AG08396 (cell line): ENCODE results near the gene PHKB.
"Not testable (repeated sequence)": the region's sequence is repeated elsewhere in the genome, so short reads cannot be mapped to it uniquely, and the experiment has no call there.

Experiments used
- DNase-seq: peaks from one replicate; pipeline ENCODE4 v3.0.0; 2012; ENCODE audit warnings: low spot score, mixed read lengths

PHKB gene

DNA sequence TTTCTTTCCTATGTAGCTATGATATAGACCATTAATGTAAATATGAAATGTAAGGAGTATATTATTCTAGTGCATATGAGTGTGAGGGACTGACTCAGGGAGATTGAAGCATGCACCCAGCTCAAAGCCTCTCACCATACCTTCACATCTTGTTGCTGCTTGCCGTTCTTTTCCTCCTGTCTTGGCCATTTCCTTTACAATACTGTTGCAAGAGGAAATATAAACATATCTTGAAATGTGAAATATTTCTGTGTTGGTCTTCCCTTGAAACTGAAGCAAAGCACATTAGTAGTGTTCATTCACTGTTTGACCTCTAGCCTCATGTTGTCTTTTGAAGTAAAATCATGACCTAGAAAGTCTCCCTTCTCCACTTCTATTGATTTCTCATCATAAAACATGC is 46.6 kb downstream of the PHKB start:
- DNase-seq: no peak

DNA sequence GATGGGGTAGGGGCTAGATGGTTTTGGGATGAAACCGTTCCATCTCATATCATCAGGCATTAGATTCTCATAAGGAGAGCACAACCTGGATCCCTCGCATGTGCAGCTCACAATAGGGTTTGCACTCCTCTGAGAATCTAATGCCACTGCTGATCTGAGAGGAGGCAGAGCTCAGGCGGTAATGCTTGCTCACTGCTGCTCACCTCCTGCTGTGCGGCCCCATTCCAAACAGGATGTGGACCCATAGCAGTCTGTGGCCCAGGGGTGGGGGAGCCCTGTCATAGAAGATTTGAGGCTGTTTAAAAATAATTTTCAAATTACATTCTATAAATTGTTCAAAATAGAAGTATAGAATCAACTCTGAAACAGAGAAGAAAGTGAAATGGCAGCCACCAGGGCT is 50.8 kb downstream of the PHKB start:
- no peak for DNase-seq

DNA sequence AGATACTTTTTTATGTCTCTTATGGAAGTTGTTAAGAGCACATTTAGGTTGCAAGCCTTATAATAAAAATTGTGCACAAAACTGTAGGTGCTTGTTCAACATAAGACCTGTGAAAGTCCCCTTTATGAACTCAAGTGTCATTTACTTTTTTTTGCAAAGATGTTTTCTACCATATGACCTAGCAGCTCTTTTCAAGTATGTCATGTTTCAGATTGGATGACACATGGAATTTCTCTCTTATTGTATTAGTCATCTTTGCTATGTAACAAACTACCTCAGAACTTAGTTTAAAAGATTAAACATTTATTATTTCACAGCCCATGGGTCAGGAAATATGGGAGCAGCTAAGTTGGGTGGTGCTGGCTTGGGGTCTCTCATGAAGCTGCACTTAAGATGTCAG is 57.9 kb downstream of the PHKB start:
- peak; percentile 16 for DNase-seq

DNA sequence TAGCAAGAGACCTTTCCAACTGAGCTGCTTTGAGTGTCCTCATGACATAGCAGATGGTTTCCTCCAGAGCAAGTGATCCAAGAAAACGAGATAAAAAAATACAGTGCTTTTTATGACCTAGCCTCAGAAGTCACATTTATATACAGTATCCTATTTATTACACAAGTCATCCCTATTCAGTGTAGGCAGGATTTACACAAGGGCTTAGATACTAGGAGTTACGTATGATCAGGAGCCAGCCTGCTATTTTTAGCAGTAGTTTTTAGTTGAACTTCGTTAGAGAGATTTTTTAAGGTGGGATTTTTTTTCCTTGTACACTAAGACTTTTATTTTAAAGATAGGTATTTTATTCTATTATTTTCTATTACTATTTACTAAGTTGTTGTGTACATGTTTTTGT is 58.4 kb downstream of the PHKB start:
- DNase-seq: no peak

DNA sequence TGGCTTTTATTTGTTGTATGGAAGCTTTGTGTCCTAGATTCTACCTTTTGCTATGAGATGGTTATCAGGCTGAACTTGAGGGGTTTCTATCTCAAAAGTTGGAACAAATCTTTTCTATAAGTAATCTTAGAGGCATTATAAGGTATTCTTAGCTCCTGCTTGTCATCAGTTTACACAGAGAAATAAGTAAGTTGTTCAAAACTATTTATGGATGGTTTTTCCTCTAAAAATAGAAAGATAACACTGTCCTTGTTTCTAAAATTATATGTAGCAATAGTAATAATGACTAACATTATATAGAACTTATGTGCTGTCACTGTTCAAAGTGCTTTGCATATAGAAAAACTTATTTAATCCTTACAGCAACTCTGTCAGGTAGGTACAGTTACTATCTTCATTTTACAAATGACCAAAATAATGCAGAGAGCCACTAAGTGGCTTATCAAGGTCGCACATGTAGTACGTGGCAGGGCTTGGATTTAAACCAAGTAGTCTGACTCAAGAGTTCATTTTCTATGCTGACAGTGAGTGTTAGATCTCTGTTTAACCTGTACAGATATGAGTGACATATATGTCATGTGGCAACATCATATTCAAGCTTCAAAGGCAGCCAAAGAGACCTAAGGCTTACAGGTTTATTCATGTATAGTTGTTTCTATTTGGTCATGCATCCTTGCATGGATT is 59.0 kb downstream of the PHKB start:
- no peak for DNase-seq

DNA sequence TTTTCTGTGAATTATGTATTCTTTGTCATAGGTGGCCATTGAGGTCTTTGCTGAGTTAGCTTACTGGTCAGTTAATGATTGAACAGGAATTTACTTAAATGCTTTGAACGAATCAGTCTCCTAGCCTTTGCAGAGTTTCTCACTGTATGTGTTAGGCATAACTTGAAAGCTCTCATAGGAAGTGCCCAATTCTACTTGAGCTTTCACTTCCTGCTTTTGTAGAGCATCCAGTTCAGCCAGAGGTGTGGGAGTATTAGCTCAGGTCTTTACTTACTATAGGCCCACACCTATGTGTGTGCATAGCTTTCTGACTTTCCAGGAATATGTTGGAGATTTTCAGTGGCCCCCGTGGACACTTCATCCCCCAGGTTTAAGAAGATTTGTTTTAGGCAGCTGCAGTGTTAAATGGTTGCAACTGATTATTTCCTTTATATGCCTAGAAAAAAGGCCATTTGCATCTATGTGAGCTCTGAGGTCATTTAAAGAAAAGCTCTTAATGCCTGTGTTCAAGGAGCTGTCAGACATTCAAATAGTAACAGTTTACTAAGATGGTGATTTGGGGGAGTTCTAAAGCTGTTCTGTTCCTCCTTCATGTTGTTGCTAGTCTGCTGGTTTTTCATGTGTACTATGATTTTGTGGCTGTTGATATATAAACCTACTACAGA is 62.3 kb downstream of the PHKB start:
- DNase-seq: no peak

DNA sequence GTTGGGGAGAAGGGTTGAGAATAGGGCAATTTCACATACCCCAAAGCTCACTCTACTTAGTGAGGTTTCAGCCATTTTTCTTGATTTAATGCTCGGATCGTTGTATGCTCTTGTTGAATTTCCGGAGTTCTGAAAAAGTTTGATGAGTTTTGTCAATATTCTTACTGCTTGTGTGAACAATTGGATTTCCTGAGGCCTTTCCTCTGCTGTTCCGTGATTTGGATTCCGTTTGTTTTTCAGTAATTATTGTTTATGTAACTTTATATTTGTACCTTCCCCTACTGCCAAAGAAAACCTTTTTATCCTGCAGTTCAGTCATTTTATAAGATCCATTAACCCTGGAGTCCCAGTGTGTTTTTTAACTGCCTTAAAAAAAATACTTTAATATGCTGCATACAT is 62.9 kb downstream of the PHKB start:
- DNase-seq: no peak

DNA sequence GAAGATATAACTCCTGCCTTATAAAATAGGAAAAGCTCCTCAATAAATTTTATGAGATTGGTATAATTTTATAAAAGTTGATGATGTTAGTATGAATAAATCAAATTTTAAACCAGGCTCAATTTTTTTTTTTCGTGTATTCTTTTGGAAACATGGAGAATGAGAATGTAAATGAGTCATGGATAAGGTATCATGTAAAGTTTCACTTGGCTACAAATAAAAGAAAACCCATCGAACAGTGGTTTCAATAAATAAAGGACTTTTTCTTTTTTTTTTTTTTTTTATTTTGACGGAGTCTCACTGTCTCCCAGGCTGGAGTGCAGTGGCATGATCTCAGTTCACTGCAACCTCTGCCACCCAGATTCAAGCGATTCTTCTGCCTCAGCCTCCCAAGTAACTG is 67.3 kb downstream of the PHKB start:
- no peak for DNase-seq

DNA sequence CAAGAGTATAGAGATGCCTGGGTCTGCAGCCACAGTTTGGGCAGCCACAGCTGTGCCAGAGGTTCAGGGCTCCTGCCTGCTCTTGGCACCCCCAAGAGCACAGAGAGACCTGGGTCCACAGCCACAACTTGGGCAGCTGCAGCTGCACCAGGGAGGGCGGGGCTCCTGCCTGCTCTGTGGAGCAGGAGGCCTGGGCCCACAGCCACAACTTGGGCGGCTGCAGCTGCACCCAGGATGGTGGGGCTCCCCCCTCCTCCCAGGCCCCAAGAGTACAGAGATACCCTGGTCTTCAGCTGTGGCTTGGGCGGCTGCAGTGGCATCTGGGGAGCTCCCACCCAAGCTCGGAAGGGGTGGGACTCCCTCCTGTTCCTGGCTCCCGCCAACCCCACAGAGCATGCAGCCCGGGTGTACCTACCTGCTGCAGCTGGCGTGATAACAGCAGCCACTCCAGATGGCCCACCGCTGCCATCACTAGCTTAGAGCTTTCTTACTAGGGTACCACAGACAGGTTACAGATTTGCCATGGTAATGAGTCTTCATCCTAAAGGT is 72.7 kb downstream of the PHKB start:
- no peak for DNase-seq

DNA sequence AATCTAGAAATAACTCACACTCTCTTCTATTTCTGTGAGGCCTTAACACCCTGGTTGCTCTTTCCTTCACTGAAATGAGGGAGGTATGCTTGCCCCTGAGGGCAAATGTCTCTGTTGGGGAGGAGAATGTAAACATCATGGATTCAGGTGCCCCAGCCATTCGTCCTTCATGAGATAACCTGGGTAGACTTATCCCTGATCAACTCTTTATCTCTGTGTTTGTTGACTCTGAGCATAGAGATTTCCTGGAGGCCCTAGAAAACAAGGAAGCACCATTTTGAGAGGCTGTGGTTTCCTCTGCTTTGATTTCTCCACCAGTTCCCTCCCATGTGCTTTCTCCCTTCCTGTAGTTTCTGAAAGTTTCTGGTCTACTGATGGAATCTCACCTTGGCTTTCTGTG is 77.3 kb downstream of the PHKB start:
- DNase-seq: no peak

DNA sequence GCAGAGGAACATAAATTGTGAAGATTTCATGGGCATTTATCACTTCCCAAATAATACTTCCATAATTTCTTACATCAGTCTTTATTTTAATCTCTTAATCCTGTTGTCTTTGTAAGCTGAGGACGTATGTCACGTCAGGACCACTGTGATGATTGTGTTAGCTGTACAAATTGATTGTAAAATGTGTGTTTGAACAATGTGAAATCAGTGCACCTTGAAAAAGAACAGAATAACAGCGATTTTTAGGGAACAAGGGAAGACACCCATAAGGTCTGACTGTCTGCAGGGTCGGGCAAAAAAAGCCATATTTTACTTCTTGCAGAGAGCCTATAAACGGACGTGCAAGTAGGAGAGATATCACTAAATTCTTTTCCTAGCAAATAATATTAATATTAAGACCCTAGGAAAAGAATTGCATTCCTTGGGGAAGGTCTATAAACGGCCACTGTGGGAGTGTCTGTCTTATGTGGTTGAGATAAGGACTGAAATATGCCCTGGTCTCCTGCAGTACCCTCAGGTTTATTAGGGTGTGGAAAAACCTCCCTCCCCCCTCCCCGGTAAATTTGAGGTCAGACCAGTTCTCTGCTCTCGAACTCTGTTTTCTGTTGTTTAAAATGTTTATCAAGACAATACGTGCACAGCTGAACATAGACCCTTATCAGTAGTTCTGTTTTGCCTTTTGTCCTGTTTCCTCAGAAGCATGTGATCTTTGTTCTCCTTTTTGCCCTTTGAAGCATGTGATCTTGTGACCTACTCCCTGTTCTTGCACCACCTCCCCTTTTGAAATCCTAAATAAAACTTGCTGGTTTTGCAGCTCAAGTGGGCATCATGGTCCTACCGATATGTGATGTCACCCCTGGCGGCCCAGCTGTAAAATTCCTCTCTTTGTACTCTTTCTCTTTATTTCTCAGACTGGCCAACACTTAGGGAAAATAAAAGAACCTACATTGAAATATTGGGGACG is 78.9 kb downstream of the PHKB start:
- not testable (repeated sequence) for DNase-seq

DNA sequence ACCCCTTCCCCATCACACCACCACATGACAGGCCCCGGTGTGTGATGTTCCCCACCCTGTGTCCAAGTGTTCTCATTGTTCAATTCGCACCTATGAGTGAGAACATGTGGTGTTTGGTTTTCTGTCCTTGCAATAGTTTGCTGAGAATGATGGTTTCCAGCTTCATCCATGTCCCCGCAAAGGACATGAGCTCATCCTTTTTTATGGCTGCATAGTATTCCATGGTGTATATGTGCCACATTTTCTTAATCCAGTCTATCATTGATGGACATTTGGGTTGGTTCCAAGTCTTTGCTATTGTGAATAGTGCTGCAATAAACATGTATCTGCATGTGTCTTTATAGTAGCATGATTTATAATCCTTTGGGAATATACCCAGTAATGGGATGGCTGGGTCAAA is 80.0 kb downstream of the PHKB start:
- DNase-seq: not testable (repeated sequence)

DNA sequence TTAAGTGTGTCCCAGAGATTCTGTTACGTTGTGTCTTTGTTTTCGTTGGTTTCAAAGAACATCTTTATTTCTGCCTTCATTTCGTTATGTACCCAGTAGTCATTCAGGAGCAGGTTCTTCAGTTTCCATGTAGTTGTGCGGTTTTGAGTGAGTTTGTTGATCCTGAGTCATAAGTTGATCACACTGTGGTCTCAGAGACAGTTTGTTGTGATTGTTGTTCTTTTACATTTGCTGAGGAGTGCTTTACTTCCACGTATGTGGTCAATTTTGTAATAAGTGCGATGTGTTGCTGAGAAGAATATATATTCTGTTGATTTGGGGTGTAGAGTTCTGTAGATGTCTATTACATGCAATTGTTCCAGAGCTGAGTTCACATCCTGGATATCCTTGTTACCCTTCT is 83.1 kb downstream of the PHKB start:
- DNase-seq: not testable (repeated sequence)

DNA sequence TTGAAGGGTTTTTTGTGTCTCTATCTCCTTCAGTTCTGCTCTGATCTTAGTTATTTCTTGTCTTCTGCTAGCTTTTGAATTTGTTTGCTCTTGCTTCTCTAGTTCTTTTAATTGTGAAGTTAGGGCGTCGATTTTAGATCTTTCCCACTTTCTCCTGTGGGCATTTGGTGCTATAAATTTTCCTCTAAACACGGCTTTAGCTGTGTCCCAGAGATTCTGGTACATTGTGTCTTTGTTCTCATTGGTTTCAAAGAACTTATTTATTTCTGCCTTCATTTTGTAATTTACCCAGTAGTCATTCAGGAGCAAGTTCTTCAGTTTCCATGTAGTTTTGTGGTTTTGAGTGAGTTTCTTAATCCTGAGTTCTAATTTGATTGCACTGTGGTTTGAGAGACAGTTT is 90.1 kb downstream of the PHKB start:
- not testable (repeated sequence) for DNase-seq

DNA sequence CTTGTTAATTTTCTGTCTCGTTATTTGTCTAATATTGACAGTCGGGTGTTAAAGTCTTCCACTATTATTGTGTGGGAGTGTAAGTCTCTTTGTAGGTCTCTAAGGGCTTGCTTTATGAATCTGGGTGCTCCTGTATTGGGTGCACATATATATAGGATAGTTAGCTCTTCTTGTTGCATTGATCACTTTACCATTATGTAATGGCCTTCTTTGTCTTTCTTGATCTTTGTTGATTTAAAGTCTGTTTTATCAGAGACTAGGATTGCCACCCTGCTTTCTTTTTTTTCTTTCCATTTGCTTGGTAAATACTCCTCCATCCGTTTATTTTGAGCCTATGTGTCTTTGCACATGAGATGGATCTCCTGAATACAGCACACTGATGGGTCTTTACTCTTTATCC is 90.6 kb downstream of the PHKB start:
- not testable (repeated sequence) for DNase-seq

DNA sequence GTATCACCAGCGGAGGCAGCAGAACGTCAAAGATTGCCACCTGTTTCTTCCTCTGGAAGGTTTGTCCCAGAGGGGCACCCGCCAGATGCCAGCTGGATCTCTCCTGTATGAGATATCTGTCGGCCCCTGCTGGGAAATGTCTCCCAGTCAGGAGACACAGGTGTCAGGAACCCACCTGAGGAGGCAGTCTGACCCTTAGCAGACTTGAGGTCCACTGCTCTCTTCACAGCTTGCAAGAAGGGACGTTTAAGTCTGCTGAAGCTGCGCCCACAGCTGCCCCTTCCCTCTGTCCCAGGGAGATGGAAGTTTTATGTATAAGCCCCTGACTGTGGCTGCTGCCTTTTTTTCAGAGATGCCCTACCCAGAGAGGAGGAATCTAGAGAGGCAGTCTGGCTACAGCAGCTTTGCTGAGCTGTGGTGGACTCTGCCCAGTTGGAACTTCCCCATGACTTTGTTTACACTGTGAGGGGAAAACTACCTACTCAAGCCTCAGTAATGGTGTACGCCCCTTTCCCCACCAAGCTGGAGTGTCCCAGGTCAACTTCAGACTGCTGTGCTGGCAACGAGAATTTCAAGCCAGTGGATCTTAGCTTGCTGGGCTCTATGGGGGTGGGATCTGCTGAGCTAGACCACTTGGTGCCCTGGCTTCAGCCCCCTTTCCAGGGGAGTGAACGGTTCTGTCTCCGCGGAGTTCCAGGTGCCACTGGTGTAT is 92.9 kb downstream of the PHKB start:
- no peak for DNase-seq

DNA sequence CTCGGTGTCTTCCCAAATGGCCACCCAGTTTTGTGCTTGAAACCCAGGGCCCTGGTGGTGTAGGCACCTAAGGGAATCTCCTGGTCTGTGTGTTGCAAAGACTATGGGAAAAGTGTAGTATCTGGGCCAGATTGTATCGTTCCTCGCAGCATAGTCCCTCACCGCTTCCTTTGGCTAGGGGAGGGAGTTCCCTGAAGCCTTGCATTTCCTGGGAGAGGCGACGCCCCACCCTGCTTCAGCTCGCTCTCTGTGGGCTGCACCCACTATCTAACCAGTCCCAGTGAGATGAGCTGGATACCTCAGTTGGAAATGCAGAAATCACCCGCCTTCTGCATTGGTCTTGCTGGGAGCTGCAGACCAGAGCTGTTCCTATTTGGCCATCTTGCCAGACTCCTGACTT is 93.5 kb downstream of the PHKB start:
- not testable (repeated sequence) for DNase-seq

DNA sequence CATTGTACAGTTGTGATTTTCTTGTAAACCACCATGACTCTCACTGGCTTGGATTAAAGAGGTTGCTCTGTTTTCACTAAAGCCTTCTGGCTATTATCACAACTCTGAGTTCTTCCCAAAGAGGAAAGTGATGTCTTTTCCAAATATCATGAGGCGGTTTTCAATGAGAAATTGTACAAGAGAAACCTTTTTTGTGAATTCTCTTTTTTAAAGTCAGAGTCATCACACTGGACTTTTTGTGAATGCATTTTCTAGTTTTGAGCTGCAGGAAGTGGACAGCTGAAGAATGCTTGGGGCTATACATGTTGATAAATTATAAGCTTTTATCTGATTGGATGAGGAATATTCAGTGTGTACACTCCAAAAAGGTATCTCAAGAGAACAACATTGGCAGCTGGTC is 100.2 kb downstream of the PHKB start:
- DNase-seq: no peak

DNA sequence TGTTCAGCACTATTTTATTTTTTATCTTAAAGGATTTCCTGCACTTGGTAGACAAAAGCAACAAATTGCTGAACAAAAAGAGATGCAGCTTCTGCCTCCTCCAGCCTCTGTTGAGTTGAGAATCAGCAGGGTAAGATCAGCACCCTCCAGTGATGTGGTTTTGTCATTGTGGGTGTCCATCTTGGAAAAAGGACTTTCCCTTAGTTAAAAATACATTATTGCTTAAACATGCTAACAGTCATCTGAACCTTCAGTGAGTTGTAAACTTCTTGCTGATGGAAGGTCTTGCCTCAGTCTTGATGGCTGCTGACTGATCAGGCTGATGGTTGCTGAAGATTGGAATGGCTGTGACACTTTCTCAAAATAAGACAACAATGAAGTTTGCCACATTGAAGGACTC is 101.2 kb downstream of the PHKB start:
- DNase-seq: no peak

DNA sequence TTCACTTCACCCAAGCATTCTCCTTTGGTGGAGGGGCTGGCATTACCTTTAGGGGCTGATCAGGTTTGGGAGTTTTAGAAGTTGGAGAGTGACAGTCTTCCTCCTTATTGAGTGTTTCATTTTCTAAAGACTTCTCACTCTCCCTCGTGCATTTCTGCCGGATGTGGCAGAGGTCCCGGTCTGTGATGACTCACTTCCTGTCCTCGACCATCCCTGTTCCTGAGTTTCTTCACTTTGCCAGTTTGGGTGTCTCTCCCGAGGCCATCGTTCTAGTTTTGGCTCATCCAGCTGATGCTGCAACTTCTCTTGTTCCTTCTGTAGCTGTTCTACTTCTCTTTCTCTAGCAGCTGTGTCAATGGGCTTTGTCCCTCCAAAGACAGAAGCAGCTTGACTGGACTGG is 104.3 kb downstream of the PHKB start:
- no peak for DNase-seq

DNA sequence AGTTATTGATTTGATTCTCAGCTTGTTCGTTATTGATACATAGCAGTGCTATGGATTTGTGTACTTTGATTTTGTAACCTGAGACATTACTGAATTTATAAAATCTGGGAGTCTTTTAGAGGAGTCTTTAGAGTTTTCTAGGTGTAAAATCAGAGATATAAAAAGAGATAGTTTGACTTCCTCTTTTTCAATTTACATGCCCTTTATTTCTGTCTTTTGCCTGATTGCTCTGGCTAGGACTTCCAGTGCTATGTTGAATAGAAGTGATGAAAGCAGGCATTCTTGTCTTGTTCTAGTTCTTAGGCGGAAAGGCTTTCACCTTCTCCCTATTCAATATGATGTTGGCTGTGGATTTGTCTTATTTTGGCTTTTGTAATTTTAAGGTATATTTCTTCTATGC is 106.2 kb downstream of the PHKB start:
- no peak for DNase-seq

DNA sequence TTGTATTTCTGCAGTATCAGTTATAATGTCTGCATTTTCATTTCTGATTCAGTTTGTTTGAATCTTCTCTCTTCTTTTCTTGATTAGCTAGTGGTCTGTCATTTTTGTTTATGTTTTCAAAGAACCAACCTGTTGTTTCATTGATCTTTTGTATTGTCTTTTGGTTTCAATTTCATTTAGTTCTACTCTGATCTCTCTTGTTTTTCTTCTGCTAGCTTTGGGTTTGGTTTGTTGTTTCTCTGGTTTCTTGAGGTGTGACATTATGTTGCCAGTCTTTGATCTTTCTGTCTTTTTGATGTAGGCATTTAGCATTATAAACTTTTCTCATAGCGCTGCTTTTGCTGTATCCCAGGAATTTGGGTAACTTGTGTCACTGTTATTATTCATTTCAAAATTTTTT is 107.2 kb downstream of the PHKB start:
- no peak for DNase-seq
